GM12878 (cell line): Measurements from ENCODE around the gene UNC93B1. TPM values are rescaled to one million over a fixed set of nuclear protein-coding genes. Genes with fewer than 3 reads are reported as not detected.

ENCODE experiments used
- ATAC-seq: fragments of 200-7000 bp; cut with Tn5 transposase; 3 replicates; pipeline ENCODE4 v1.9.1; 2020; ENCODE audit warnings: mild to moderate bottlenecking, moderate library complexity
- BruUV-seq: library from RNA; stranded (reverse); fragments of 400-500 nt; replicated peaks from 2 replicates; lab custom pipeline; 2021; lab: Mats Ljungman, UMichigan
- CTCF ChIA-PET: fragments of 300-600 bp; sonication (Branson Sonifier 250); formaldehyde crosslinking; extraction: SDS; loops from one replicate; lab custom pipeline; 2021; ENCODE audit warnings: inconsistent platforms; lab: Yijun Ruan, JAX
- POLR2A ChIA-PET: fragments of 350-600 bp; formaldehyde crosslinking; extraction: SDS; loops from one replicate; lab custom pipeline; 2021; ENCODE audit warnings: inconsistent platforms; lab: Charles Lee
- RAD21 ChIA-PET: fragments of 300-600 bp; sonication (Branson Sonifier 250); formaldehyde crosslinking; loops from one replicate; lab custom pipeline; 2023; ENCODE audit warnings: antibody characterized with exemption; ENCODE audit not compliant: unreplicated experiment; lab: Charles Lee
- SMC1A ChIA-PET: fragments of 300-600 bp; sonication (Branson Sonifier 250); formaldehyde crosslinking; loops from one replicate; lab custom pipeline; 2023; ENCODE audit not compliant: unreplicated experiment, uncharacterized antibody; lab: Charles Lee
- DNase-seq: peaks from one replicate; pipeline ENCODE4 v3.0.0-alpha.2; 2011; ENCODE audit warnings: low read depth, low spot score
- FAIRE-seq: peaks from 3 replicates; lab custom pipeline; 2011; peaks lifted over from hg19 to GRCh38; lab: Jason Lieb, UNC
- H2AFZ ChIP-seq: 2 replicates; pipeline ENCODE4 v1.6.0; 2011; ENCODE audit warnings: low read depth, low read length, control low read depth; ENCODE audit not compliant: control insufficient read depth
- H3K27ac ChIP-seq: 2 replicates; pipeline ENCODE4 v1.5.1; 2011; ENCODE audit warnings: control low read depth; ENCODE audit not compliant: control insufficient read depth, insufficient read depth
- H3K27me3 ChIP-seq, 2 experiments: replicated peaks in 1 of 2; 2 replicates each; pipeline versions ENCODE4 v1.6.0 to v1.6.1; 2011; ENCODE audit warnings: low read length in 1 of 2; ENCODE audit not compliant: control insufficient read depth in 2 of 2, insufficient read depth in 2 of 2
- H3K36me3 ChIP-seq, 2 experiments: 2 replicates each; pipeline ENCODE4 v1.5.1; 2011; ENCODE audit warnings: low read length in 1 of 2; ENCODE audit not compliant: control insufficient read depth in 2 of 2, insufficient read depth in 2 of 2
- H3K4me1 ChIP-seq: 2 replicates; pipeline ENCODE4 v1.6.1; 2011; ENCODE audit warnings: mild to moderate bottlenecking, low read length, moderate library complexity, mixed read lengths; ENCODE audit not compliant: control insufficient read depth, insufficient read depth
- H3K4me2 ChIP-seq: 2 replicates; pipeline ENCODE4 v1.6.0; 2011; ENCODE audit warnings: control low read depth; ENCODE audit not compliant: control insufficient read depth, insufficient read depth
- H3K4me3 ChIP-seq: fragments of 200-600 bp; sonication (generic); 2 replicates; pipeline ENCODE4 v1.5.1; 2016
- H3K79me2 ChIP-seq: 2 replicates; pipeline ENCODE4 v1.6.0; 2011; ENCODE audit warnings: low read length; ENCODE audit not compliant: control insufficient read depth, insufficient read depth
- H3K9ac ChIP-seq: 2 replicates; pipeline ENCODE4 v1.8.0; 2011; ENCODE audit warnings: low read length, control low read depth, mixed read lengths; ENCODE audit not compliant: control insufficient read depth, insufficient read depth
- H3K9me3 ChIP-seq: replicated peaks from 3 replicates; pipeline ENCODE4 v1.5.1; 2011; ENCODE audit warnings: mild to moderate bottlenecking, low read length; ENCODE audit not compliant: control insufficient read depth, insufficient read depth
- H4K20me1 ChIP-seq: 2 replicates; pipeline ENCODE4 v1.6.0; 2011; ENCODE audit not compliant: control insufficient read depth, insufficient read depth
- BMI1 ChIP-seq: fragments of 450-650 bp; IDR thresholded peaks from 2 replicates; pipeline ENCODE4 v1.6.1; 2016; ENCODE audit warnings: mild to moderate bottlenecking, moderate library complexity, borderline replicate concordance
- CHD2 ChIP-seq: IDR thresholded peaks from 2 replicates; pipeline ENCODE4 v1.6.1; 2011; ENCODE audit warnings: low read depth, low read length, improper control_type of control experiment, borderline replicate concordance
- CREM ChIP-seq: IDR thresholded peaks from 2 replicates; pipeline ENCODE4 v1.6.1; 2014; ENCODE audit warnings: antibody characterized with exemption, low read depth
- ETV6 ChIP-seq, 2 experiments: fragments of 450-650 bp in 1 of 2; IDR thresholded peaks in 1 of 2; conservative IDR thresholded peaks in 1 of 2; 2 replicates each; pipeline ENCODE4 v1.6.1; 2014; ENCODE audit warnings: antibody characterized with exemption in 1 of 2, borderline replicate concordance in 1 of 2, low read depth in 1 of 2, mild to moderate bottlenecking in 1 of 2, moderate library complexity in 1 of 2
- GATAD2B ChIP-seq: fragments of 450-650 bp; conservative IDR thresholded peaks from 2 replicates; pipeline ENCODE4 v1.6.1; 2017; ENCODE audit warnings: low read depth, mild to moderate bottlenecking, moderate library complexity
- PAX8 ChIP-seq: fragments of 450-650 bp; IDR thresholded peaks from 2 replicates; pipeline ENCODE4 v1.6.1; 2017; ENCODE audit warnings: mild to moderate bottlenecking, moderate library complexity
- POLR2A ChIP-seq: IDR thresholded peaks from 2 replicates; pipeline ENCODE4 v1.6.1; 2011; ENCODE audit warnings: low read depth, mild to moderate bottlenecking, low read length
- ZNF24 ChIP-seq: fragments of 450-650 bp; IDR thresholded peaks from 2 replicates; pipeline ENCODE4 v1.6.1; 2017; ENCODE audit warnings: antibody characterized with exemption, mild to moderate bottlenecking
- WGBS: methylation state at CpG from one replicate; pipeline ENCODE4 v1.1.6; 2016; ENCODE audit warnings: low lambda C conversion rate; ENCODE audit not compliant: insufficient replicate concordance, insufficient coverage; ENCODE audit errors: missing lambda C conversion rate; 5-methylcytosine and 5-hydroxymethylcytosine counted together
- in situ Hi-C: fragments of 300-500 bp; cut with MboI; formaldehyde crosslinking; loops from 9 replicates; pipeline ENCODE4 v1.14.3; 2018; ENCODE audit warnings: mixed read lengths
- intact Hi-C: fragments of 100-400 bp; cut with micrococcal nuclease; formaldehyde crosslinking; loops from one replicate; pipeline ENCODE4 v1.14.2; 2022; ENCODE audit not compliant: unreplicated experiment
- polyA plus RNA-seq, 11 experiments: library from polyadenylated mRNA; depleted of rRNA in 4 of 11; unstranded in 6 of 11; stranded (reverse) in 5 of 11; fragments of >200 nt; fragmentation: Nextera tagmentation in 4 of 11; fragmentation: Illumina TruSeq in 1 of 11; extraction: Ambion mirVana in 4 of 11; extraction: Trizol in 1 of 11; gene quantifications; 1 replicate in 1 of 11; 2 replicates in 10 of 11; pipeline versions ENCODE4 v1.2.1 to v1.2.3, GENCODE V29; 2011 to 2016; ENCODE audit warnings: inconsistent platforms in 2 of 11, missing spikeins in 2 of 11, low read depth in 1 of 11
- total RNA-seq, 4 experiments: library from RNA; depleted of rRNA in 3 of 4; stranded (reverse); fragments of >200 nt in 3 of 4; fragmentation: Illumina TruSeq in 1 of 4; extraction: Trizol in 1 of 4; gene quantifications; 2 replicates each; pipeline versions ENCODE4 v1.2.1 to v1.2.3, GENCODE V29; 2013 to 2021
- TF ChIP-seq, protein P1 (sequence below): fragments of 450-650 bp; IDR thresholded peaks from 2 replicates; pipeline ENCODE4 v1.6.1; 2016; ENCODE audit warnings: mild to moderate bottlenecking, moderate library complexity, borderline replicate concordance

UNC93B1 gene
- total and polyA plus RNA-seq, 10 of the 15 experiments (the other 5 are each of a cell fraction or from before 2014, with no cell fraction given) = 1.3 to 79.7 (median 36.3) TPM

DNA sequence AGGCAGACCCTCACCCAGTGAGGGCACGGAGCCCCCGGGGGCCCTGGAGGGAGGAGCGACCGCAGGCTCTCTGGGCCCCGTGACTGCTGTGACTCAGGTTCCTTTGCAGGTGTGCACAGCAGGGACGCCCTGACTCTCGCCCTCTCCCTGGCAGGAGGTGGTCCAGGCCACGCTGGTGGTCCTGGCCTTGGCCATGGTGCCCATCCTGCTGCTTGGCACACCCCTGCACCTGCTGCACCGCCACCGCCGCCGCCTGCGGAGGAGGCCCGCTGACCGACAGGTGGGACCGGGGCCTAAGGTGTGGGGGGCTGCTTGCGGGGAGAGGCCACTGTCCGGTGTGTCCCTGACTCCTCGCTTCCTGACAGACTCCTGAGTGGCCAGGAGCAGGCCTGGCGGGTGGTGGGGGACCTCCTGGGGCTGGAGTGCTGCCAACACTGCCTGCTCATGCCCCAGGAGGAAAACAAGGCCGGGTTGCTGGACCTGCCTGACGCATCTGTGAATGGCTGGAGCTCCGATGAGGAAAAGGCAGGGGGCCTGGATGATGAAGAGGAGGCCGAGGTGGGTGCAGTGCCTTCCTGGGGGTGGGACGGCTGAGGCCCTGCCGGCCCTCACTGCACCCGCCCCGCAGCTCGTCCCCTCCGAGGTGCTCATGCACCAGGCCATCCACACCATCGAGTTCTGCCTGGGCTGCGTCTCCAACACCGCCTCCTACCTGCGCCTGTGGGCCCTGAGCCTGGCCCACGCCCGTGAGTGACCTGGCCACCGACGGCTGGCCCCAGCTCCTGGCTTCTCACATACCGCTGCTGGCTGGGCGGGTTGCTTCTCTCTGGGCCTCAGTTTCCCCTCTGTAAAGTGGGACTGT lies 45.8 kb upstream of the UNC93B1 start:
- Histone ChIP-seq H3K27me3 (no peaks in the 10 kb centered on the region), H3K27ac (no peak overlapping the region), H3K9me3 (no peaks in the 10 kb centered on the region), H3K79me2 (no peaks in the 10 kb centered on the region), H3K9ac (no peak overlapping the region), H3K36me3 (peaks cover 19 to 29% of the 10 kb centered on the region in 2 experiments; a peak in 3 of 4 replicates), H3K4me2 (no peak overlapping the region), H4K20me1 (no peaks in the 10 kb centered on the region), H3K4me1 (no peaks in the 10 kb centered on the region), H3K4me3 (no peak overlapping the region), H2AFZ (no peak overlapping the region)
- CTCF ChIA-PET = no interaction called here
- in situ Hi-C loops = no loop called here
- peak; percentile 59 for TF ChIP-seq POLR2A
- no peak for TF ChIP-seq ZNF24
- TF ChIP-seq ETV6 (conservative IDR thresholded peaks at IDR 0.05 in 1 of 2, IDR thresholded peaks at IDR 0.05 in 1 of 2; ENCODE audit: borderline replicate concordance in 1 of 2, low read depth in 1 of 2) = no peak
- no peak for TF ChIP-seq BMI1
- no peak for TF ChIP-seq GATAD2B
- no peak for TF ChIP-seq CREM
- TF ChIP-seq PAX8 = no peak
- TF ChIP-seq, protein P1, sequence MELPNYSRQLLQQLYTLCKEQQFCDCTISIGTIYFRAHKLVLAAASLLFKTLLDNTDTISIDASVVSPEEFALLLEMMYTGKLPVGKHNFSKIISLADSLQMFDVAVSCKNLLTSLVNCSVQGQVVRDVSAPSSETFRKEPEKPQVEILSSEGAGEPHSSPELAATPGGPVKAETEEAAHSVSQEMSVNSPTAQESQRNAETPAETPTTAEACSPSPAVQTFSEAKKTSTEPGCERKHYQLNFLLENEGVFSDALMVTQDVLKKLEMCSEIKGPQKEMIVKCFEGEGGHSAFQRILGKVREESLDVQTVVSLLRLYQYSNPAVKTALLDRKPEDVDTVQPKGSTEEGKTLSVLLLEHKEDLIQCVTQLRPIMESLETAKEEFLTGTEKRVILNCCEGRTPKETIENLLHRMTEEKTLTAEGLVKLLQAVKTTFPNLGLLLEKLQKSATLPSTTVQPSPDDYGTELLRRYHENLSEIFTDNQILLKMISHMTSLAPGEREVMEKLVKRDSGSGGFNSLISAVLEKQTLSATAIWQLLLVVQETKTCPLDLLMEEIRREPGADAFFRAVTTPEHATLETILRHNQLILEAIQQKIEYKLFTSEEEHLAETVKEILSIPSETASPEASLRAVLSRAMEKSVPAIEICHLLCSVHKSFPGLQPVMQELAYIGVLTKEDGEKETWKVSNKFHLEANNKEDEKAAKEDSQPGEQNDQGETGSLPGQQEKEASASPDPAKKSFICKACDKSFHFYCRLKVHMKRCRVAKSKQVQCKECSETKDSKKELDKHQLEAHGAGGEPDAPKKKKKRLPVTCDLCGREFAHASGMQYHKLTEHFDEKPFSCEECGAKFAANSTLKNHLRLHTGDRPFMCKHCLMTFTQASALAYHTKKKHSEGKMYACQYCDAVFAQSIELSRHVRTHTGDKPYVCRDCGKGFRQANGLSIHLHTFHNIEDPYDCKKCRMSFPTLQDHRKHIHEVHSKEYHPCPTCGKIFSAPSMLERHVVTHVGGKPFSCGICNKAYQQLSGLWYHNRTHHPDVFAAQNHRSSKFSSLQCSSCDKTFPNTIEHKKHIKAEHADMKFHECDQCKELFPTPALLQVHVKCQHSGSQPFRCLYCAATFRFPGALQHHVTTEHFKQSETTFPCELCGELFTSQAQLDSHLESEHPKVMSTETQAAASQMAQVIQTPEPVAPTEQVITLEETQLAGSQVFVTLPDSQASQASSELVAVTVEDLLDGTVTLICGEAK = no peak
- no peak for TF ChIP-seq CHD2
- DNase-seq (no peak), ATAC-seq (no peak), FAIRE-seq (no peak)
- SMC1A ChIA-PET = no interaction called here
- BruUV-seq = TSS peak; percentile 31
- intact Hi-C loops = no loop called here
- WGBS = 95% methylated on average over 40 of the region's 40 CpGs
- POLR2A ChIA-PET = no interaction called here
- RAD21 ChIA-PET = no interaction called here
